ENCODE measurements around the gene TAS2R60.
A peak's percentile ranks its signal among the peaks of the same experiment; 100 is the strongest.
"Not testable (repeated sequence)": the region's sequence is repeated elsewhere in the genome, so short reads cannot be mapped to it uniquely, and the experiment has no call there.

Gene TAS2R60

DNA sequence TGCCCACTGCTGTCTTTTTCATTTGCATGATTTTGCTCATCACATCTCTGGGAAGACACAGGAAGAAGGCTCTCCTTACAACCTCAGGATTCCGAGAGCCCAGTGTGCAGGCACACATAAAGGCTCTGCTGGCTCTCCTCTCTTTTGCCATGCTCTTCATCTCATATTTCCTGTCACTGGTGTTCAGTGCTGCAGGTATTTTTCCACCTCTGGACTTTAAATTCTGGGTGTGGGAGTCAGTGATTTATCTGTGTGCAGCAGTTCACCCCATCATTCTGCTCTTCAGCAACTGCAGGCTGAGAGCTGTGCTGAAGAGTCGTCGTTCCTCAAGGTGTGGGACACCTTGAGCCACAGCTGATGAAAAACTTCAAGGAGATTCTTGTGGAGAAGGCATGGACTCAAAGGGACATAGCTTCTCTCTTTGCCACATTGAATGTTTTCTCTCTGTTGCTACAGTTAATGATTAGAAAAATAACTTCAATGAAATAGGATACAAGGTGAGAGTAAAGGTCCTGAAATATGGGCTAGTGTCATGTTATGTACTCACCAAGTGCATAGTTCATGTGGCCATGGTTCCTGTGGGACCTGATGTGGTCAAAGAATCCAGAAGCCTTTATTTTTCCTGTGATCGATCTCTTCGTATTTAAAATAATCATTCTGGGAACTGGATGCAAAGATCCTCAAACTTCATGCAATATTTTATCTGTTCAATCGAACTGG lies 970 bp downstream of the TAS2R60 start:
- DNase-seq (ENCODE audit: low read depth): no peak

DNA sequence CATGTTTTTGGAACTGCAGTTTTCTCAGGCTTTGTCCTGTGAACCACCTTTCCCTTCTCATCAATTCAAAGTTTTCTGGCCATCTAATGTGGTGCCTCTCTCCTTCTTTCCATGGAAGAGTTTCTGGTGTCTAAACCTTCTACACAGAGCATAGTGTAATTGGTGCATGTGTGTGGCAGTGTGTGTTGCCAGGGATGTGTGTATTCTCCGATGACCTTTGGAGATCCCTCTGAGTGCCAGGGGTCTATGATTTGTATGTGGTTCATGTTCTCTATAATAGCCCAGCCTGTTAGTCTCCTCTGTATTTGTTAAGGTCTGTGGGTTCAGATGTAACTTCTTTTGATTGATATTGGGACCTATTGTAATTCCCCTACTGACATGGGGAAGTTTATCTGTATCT lies 1.5 kb downstream of the TAS2R60 start:
- no peak for DNase-seq (ENCODE audit: low read depth)

DNA sequence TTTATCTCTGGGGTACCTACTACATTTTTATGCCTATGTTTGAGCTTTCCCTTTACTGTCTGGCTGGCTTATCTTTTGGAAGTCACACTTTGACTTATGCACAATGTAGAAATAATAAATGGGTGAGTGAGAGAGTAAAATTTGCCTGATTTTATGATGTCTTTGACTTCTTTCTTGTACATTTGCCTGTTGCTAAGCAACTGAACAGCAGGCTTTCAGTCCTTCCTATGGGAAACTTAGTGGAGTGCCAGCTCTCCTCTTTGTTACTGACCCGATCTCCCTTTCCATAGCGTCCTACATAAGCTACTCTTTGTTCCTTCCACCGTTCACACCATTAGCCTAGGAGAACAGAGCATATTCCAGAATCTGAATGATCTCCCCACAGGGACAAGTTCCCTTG lies 4.2 kb downstream of the TAS2R60 start:
- DNase-seq (ENCODE audit: low read depth): no peak

DNA sequence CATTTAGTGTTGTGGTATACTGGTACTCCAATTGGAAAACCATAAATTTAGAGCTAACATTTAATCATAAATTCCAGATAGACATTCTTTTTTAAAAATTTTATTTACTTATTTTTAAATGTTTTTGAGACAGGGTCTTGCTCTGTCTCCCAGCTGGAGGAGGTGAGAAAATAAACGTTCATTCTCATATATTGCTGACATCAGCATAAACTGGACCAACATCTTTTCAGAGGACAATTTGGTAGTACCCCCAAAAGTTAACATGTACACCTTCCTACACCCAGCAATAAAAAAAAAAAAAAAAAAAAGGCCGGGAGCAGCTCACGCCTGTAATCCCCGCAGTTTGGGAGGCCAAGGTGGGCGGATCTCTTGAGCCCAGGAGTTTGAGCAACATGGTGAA lies 5.2 kb downstream of the TAS2R60 start:
- DNase-seq (ENCODE audit: low read depth): no peak

DNA sequence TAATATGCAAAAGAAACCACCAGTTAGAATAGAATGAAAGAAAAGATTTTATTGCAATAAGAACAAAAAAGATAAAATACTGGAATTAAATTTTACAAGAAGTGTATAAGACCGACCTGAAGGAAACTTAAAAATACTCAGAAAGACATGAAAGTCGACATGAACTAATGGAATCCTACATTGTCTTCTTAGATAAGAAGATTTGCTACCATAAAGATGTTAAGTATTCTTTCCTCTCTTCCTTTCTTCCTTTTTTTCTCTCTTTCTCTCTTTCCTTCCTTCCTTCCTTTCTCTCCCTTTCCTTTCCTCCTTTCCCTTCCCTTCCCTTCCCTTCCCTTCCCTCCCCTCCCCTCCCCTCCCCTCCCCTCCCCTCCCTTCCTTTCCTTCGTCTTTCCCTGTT lies 6.5 kb downstream of the TAS2R60 start:
- no peak for DNase-seq (ENCODE audit: low read depth)

DNA sequence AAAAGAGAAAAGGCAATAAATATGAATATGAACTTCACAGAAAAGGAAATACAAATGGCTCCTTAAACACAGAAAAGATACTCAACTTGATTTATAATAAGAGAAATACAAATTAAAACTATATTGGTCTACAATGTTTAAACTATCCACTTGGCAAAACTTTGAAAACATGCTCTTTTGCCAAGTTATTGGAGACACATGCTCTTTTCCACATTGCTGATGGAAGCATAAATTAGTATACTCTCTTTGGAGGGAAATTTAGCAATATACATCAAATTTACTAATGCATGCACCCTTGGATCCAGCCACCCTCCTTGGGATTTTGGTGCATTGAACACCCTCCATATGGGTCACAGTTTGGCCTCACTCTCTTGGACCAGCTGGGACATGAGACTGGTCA lies 7.9 kb downstream of the TAS2R60 start:
- no peak for DNase-seq (ENCODE audit: low read depth)

DNA sequence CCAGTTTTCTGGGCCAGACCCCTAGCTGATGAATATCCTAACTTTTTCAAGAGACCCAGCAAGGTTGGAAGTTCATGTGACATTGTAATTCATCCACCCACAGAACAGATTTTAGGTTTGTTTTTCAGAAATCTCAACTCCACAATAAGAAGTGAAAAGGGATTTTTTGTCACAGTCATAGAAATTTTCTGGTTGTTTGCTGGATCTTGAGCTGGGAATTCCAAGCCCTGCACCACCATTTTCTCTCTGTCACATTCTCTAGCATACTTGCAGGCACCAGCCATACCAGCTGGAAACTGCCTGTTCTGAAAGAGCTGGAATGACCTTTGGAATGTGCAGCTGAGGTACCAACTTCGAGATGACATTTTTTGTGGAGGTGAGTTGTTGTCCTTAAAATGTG lies 8.5 kb downstream of the TAS2R60 start:
- no peak for DNase-seq (ENCODE audit: low read depth)

DNA sequence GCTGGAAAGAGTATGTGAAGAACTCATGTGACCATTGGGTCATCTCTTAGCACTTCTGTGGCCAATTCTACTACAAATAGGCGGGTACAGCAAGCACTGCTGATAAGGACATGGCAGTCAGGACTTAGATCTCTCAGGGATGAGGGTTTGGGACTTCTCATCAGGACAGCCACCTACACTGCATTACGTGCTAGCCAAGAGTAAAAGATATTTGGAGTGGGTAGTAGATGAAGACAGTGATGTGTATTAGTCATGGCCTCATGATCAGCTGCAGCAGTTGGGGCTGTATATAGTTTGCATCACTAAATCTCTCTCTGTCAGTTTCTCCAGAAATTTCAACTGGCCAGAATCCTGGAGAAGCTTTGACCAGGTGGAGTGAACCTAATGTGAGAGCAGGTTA lies 9.2 kb downstream of the TAS2R60 start:
- no peak for DNase-seq (ENCODE audit: low read depth)

DNA sequence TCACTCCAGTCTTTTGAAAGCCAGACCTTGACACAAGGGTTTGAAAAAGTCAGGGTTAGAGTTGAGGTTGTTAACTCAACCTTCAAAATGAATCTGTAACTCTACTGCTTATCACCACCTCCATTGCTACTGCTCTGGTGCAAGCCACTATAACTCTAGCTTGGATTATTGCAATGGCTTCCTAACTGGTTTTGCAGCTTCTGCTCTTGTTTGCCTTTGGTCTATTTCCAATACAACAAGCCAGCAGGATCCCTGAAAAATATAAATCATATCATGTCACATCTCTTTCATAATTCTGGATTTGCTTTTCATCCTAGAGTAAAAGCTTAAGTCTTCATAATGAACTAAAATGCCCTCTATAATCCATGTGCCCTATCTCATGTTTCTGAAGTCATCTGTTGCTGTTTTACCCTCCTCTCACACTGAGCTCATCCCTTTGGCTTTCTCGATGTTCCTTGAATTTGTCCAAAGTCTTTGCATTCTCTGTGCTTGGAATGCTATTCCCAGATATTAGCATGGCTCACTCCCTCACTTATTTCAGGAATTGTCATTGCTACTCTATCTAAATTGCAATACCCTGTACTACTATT lies 10.9 kb downstream of the TAS2R60 start:
- DNase-seq (ENCODE audit: low read depth): no peak

DNA sequence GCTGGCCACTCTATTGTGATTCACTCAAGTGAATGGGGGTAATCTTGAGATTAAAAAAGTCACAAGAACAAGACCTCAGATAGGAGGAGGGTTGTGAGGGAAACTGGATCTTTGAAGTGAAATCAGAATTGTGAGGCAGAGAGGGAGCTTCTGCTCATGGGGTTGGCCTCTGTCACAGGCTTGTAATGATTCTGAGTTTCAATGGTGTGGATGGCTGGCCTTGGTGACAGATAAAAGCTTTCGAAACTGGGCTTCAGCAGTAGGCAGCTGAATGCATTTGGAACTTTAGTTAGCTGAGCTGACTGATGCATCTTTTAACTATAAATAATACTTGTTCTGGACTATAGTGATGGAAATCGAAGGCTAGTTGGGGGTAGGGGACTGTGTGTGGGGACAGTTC lies 12.2 kb downstream of the TAS2R60 start:
- no peak for DNase-seq (ENCODE audit: low read depth)

DNA sequence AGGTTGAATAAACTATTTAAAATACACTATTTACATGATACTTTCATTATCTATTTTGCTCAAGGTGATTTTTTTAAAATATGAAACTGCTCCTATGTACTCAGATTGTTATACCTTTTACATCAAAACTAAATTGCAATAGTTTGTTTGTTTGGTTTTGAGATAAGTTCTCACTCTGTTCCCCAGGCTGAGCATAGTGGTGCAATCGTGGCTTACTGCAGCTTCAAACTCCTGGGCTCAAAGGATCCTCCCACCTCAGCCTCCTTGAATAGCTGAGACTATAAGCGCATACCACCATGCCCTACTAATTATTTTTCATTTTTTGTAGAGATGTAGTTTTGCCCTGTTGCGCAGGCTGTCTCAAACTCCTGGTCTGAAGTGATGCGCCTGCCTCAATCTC lies 12.7 kb downstream of the TAS2R60 start:
- DNase-seq (ENCODE audit: low read depth): no peak

DNA sequence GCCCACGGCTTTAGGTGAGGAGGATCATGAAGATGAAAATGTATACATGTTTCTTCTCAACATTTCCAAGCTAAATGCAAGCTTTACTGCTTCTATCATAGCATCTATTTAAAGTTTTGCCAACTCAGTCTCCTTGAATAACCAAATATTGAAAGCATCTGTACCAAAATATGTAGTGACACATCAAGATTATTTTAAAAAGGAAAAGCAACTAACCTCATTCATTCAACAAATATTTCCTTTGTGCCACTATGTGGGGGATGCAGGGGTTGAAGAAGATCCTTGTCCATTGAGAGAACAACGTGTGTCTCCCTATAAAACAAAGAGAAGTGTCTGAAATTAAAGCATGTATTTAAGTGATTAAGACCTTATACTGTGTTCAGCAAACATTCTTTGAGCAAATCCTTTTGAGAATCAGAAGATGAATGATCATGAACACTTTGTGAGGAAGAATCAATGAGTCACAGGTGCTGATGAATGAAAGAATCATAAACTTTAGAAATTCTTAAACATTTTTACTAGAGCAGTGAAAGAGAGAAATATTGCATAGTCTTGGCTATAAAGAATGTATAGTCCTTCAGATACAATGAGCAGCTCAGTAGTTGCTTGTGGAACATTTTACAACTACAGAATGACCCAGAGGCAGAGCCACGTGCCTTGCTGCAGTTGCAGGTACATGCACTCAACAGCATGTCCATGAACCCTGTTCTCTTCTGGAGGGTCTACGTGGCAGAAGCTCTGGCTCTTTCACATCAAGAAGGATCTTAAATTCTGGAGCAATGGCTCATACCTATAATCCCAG lies 13.9 kb downstream of the TAS2R60 start:
- DNase-seq (ENCODE audit: low read depth): no peak

DNA sequence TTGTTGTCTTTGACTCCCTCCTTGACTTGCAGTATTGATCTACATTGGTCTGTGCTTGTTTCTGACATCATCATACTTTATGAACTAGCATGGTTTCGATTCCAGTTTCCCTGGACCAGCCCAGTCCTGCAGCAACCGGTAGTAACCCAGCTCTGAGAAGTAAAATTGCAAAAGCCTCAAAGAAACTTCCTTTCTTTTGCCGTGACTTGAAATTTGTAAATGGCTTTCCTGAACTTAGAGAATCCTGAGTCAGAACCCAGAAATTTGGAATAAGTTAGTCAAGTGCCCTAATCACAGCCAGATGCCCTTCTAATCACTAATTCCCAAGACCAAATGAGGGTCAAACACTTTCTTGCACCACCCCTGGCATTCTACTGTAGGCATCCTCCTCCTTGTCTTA lies 15.0 kb downstream of the TAS2R60 start:
- peak; percentile 90 for DNase-seq (ENCODE audit: low read depth)

DNA sequence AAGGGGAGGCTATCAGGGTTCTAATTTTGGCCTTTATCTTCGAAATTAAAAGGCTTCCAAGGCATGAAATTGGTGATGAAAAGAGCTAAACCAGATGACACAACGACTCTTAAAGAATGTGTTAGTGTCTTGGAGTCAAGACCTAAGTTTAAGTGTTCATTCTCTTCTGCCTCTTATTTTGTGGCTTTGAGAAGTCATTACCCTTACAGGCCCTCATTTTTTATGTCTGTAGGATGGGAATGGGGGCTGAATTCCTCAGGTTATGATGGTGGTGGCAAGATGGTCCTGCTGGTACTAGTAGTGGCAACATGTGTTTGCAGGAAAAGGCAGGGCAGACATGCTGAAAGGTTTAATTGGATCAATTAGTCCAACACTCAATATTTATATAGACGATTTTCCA lies 15.4 kb downstream of the TAS2R60 start:
- DNase-seq (ENCODE audit: low read depth): no peak

DNA sequence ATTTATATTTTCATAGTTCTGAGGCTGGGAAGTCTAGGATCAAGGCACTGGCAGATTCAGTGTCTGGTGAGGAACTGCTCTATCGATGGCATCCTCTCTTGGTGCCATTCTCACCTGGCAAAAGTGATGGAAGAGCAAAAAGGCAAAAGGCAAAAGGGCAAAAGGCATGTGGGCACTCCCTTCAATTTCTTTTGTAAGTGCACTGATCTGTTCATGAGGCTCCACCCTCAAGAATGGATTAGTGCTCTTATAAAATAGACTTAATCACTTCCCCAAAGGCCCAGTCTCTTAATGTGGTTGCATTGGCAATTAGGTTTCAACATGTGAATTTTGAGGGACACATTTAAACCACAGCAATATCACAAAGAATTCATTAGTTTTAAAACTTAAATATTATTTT lies 16.1 kb downstream of the TAS2R60 start:
- no peak for DNase-seq (ENCODE audit: low read depth)

DNA sequence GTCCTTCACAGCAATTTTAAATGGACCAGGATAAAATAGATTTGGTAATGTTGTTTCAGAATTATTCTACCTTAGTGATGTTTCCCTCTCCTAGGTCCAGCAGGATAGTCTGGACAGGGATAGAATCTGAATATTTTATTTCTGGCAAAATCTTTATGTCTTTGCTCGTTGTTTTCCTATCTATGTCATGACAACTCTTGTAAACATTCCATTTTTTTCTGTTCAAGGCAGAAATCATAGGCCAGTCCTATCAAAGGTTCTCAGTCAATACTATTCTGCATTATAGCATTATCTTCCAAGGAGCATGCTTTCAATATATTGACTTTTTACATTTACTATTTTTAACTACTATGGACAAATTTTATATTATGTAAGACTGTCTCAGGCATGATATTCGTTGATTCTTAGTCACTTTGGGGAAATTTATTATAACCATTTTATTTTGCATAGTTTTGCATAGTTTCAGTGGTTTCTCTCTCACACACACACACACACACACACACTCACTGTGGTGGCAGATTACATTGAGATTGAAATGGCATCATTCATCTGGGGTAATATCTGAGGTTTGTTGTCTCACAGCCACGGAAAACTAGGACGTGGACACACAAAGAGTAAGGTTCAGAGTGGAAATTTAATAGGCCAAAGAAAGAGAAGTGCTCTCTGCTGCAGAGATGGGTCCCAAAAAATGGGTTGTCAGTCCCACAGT lies 17.2 kb downstream of the TAS2R60 start:
- DNase-seq (ENCODE audit: low read depth): no peak

DNA sequence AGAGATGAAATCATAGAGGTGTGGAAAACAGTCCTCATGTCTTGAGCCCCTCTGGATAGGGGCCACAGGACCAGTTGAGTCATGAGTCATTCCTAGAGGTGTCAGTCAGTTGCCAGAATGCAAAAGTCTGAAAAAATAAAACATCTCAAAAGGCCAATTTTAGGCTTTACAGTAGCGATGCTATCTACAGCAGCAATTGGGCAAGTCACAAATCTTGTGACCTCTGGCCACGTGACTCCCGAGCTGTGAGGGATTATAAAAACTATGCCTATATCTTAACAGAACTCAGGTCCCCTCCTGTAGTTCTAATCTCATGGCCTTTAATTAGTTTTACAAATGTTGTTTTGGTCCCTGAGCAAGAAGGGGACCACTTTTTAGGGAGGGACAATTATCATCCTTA lies 18.8 kb downstream of the TAS2R60 start:
- no peak for DNase-seq (ENCODE audit: low read depth)

DNA sequence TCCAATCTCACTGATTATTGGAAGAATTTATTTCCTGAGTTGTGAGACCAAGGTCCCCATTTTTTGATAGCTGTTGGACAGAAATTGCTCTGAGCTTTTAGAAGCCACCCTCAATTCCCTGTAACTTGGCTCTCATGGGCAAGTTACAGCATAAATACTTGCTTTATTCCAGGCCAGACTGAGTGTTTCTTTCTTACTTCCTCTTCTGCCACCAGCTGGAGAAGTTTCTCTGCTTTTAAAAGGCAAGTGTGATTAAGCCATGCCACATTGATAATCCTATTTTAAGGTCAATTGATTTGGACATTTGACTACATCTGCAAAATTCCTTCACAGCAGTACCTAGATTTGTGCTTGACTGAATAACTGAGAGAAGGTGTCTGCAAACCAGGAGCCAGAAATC lies 20.3 kb downstream of the TAS2R60 start:
- no peak for DNase-seq (ENCODE audit: low read depth)

DNA sequence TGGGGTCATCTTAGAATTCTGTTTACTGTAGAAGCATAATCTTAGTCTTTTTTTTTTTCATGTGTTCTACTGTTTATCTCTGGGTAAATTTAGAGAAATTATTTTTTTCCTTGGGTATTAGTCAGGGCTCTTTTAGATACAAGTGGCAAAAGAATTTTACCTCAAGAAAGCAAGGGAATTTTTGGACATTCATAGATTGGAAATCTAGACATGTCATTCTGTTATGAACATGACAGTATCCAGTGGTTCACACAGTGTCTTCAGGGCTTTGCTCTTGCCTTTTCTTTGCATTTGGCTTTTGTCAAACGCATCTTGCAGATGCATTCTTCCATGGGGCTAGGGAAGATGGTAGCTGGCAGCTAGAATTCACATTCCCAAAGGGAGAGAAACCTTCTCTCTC lies 20.7 kb downstream of the TAS2R60 start:
- no peak for DNase-seq (ENCODE audit: low read depth)

DNA sequence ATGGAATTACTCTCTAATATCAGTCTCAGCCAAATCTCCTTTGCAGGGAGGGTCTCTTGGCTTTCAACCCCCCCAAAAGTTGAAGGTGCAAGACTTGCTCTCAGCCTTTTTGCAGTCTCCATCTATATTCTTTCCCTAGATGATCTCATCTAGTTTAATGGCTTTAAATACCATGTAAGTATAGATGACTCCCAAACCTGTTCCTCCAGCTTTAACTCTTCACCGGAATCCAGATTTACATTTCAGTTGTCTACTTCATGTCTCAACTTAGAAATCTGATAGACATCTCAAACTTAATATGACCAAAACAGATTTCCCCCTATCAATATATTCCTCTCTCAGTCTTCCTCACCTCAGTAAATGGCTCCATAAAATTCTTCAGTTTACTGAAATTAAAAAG lies 24.5 kb downstream of the TAS2R60 start:
- no peak for DNase-seq (ENCODE audit: low read depth)

DNA sequence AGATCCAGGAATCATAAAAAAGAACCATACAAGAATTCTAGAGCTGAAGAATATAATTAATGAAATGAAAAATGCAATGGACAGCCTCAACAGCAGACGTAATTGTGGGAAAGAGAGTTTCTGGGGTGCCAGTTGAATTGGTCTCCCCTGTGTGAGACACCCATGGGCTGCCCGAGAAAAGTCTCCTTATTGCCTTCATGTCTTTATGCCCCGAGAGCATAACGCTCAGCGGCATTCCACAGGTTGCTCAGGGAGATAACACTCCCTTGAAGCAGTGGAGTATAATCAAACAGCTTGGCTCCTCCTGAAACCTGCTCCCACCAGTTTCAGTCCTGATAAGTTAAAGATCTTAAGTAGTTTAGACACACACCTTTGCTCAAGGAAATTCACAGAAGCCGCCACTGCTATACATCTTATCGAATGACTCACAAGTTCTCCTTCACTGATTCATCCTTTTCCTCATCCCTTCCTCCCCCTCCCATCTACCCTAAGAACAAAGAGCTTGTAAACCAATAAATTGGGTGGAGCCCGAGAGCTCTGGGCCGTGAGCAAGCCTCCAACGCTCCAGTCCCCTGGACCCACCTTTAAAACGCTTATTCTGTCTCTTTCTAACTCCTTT lies 28.9 kb downstream of the TAS2R60 start:
- DNase-seq (ENCODE audit: low read depth): not testable (repeated sequence)

DNA sequence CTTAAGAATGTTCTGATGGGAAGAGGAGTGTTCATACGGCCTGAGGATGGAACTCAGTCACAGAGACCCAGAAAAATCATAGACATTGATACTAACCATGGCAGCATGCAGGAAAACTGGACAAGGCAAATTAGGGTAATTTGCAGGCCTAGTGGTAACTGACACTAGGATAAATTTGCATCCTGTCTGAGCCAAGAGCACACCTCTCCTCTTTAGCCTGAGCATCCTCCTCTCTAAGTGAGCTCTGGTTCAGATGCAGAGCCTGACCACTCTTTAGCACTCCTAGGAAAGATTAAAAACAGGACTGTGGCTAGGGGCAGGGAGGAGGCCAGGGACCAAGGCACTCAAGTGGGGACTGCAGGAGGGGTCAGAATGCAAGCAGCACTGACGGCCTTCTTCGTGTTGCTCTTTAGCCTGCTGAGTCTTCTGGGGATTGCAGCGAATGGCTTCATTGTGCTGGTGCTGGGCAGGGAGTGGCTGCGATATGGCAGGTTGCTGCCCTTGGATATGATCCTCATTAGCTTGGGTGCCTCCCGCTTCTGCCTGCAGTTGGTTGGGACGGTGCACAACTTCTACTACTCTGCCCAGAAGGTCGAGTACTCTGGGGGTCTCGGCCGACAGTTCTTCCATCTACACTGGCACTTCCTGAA lies 34.4 kb downstream of the TAS2R60 start, which contains the start of gene TAS2R41:
TAS2R41 (plus strand) TSS at position 373 of the 650 bp plus-strand sequence; CDS start at position 373, 0 bp downstream.
- no peak for DNase-seq (ENCODE audit: low read depth)

Data from GM04503 (cell line).